Measurements from ENCODE around the gene EPM2AIP1. TPM values are rescaled to one million over a fixed set of nuclear protein-coding genes. Genes with fewer than 3 reads are reported as not detected.
"Not testable (repeated sequence)": the region's sequence is repeated elsewhere in the genome, so short reads cannot be mapped to it uniquely, and the experiment has no call there.

Gene EPM2AIP1
- polyA plus RNA-seq (ENCODE audit: insufficient read length in 3 of 3), result 10 to 100 TPM; 43.5 to 57.6 (median 57.2) TPM

DNA sequence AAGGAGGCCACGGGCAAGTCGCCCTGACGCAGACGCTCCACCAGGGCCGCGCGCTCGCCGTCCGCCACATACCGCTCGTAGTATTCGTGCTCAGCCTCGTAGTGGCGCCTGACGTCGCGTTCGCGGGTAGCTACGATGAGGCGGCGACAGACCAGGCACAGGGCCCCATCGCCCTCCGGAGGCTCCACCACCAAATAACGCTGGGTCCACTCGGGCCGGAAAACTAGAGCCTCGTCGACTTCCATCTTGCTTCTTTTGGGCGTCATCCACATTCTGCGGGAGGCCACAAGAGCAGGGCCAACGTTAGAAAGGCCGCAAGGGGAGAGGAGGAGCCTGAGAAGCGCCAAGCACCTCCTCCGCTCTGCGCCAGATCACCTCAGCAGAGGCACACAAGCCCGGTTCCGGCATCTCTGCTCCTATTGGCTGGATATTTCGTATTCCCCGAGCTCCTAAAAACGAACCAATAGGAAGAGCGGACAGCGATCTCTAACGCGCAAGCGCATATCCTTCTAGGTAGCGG, at the start of gene EPM2AIP1:
Gene EPM2AIP1, minus strand, starts transcription at position 326 of the 520 bp plus-strand sequence. Its CDS starts 54 bp downstream, at position 272.
- no peak for DNase-seq (ENCODE audit: low read depth in 3 of 3, low spot score in 2 of 3)

DNA sequence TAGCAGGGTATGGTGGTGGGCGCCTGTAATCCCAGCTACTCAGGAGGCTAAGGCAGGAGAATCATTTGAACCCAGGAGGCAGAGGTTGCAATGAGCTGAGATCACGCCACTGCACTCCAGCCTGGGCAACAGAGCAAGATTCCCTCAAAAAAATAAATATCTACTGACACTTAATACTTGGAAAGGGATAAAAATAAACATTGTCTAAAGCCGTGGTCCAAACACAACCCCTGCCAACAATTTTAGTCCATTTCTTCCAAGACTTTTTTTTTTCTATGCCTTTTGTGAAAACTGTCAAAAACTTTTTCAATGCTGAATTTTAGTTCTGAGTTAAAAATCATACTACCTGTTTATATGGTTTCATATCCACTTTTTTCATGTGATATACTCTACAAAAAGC, 49.8 kb upstream of the EPM2AIP1 start:
- not testable (repeated sequence) for DNase-seq (ENCODE audit: low read depth in 3 of 3, low spot score in 2 of 3)

DNA sequence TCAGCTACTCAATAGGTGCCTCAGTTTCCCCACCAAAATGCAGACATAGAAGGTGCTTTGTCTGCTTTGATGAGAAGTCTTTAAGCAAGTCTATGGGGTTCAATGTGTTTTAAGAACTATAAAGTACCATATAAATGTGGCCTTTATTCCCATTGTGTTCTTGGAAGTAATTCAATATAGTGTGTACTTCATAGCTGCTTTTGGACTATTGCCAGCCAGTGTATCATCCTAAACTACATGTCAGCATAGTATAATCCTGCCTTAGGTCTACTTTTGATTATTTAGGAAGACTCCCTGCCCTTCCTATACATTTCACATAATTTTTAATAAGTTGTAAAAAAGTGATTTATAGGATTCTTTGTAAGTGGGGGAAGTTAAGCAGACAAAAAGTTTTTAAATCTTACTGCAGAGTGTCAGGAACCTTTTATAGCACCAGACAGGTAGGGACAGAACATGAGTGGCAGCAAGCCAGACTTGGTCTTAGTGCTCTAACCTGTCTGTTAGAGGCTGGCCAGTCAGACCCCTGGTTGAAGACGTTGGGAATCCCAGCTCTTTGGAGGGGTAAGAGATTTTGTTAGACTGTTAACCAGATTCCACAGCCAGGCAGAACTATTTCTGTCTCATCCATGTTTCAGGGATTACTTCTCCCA, 48.7 kb upstream of the EPM2AIP1 start:
- no peak for DNase-seq (ENCODE audit: low read depth in 3 of 3, low spot score in 2 of 3)

DNA sequence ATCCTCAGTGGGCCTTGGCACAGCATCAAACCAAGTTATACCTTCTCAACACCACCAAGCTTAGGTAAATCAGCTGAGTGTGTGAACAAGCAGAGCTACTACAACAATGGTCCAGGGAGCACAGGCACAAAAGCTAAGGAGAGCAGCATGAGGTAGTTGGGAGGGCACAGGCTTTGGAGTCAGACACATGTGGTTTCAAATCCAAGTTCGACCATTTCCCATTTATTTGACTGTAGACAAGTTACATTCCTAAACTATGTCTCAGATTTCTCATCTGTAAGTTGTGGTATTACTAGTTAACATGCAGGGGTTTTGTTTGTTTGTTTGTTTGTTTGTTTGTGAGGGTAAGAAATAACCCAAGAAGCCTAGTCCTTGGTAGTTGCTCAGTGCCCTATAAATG, 47.3 kb upstream of the EPM2AIP1 start:
- no peak for DNase-seq (ENCODE audit: low read depth in 3 of 3, low spot score in 2 of 3)

DNA sequence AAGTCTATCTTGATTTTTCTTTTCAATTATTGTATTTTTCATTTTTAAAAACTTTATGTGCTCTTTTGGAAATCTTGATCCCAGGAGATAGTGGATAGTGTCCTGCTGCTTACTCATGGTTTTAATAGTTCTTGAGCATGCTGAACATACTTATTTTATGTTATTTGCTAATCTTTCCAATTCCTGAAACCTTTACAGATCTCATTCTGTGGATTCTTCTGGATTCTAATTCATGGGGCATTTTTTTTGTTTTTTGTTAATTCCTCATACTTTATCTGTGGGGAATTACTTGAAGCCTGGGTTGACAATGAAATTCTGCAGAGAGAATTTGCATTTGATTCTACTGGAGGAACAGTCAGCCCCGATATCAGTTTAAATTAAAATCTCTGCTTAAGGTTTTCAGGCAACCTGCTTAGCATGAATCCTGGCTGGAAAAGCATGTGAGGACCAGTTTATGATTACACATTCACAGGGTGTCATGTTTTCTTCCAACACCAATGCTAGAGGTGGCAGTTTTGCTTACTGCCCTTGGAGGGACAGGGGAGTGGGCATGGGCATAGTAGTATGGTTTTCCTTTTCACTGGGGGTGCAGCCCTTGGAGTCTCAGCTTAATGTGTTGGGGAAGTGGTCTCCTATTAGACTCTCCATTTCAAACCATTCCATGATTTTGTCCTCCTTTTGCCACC, 46.4 kb upstream of the EPM2AIP1 start:
- DNase-seq (ENCODE audit: low read depth in 3 of 3, low spot score in 2 of 3), result no peak

DNA sequence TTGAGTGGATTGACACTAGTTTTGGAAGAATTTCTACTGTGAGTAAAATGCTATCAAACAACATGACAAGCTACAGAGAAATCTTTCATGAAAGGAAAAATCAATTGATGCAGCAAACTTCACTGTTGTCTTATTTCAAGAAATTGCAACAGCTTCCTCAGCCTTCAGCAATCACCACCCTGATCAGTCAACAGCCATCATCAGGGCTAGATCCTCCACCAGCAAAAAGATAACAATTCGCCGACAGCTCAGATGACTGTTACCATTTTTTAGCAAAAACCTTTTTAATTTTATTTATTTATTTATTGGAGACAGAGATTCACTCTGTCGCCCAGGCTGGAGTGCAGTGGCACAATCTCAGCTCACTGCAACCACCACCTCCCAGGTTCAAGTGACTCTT, 44.4 kb upstream of the EPM2AIP1 start:
- DNase-seq (ENCODE audit: low read depth in 3 of 3, low spot score in 2 of 3), result no peak

DNA sequence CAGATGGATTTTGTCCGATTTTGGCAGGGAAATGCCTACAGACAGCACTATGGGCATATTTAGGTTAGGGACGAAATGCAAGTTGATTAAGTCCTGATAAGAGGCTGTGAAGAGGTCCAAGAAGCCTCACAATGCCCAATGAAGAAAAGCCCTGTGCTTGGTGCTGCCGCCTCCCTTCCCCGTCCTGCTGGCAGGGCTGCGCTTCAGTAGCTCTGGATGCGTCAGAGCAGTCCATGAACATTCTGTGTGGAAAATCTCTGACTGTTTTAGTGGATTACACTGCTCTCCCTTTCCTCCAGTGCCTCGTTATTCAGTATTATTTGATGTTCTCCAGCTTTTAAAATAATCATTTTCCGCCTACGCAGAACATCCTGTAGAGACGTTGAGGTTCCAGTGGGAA, 40.0 kb upstream of the EPM2AIP1 start:
- no peak for DNase-seq (ENCODE audit: low read depth in 3 of 3, low spot score in 2 of 3)

DNA sequence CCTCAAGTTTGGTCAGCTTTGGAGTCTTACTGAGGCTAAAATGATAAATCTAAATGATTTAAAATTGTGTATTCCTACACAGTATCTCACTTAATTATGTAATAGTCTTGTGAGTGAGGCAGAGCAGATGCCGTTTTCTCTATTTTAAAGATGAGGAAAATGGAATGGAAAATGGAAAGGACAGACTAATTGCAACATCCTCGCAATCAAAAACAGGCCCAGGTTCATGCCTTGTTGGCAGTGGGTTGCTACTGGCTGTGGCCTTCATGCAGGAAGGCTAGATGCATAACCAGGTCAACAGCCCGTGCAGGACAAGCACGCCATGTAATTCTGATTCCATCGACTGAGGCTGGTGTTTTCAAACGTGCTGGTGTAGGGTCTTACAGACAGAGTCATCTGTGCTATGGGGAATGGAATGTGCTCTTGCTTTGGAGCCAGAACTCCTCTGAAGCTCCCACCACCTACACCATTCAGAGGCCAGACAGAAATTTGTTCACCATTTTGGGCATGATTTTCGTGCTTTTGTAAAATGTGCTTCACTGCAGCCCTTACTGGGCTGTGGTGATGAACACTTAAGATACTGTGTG, 38.3 kb upstream of the EPM2AIP1 start:
- DNase-seq (ENCODE audit: low read depth in 3 of 3, low spot score in 2 of 3), result no peak

DNA sequence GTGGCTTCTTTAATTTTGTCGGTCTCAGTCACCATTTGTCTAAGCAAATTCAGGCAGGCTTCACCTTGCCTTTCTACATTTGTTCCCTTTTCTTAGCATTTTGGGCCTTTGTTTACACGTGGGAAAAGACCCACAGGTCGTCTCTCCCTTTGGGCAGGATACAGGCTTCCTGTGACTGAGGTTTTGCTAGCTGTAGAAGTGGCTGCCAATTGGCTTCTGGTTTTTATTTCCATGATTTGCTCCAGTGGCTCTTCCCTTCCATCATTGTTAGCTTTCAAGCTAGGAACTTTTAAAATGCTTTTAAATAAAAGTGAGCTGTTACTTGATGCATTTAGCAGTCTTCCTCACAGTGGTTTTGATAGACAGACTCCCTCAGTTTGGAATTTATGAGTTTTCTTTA, 37.7 kb upstream of the EPM2AIP1 start:
- DNase-seq (ENCODE audit: low read depth in 3 of 3, low spot score in 2 of 3), result no peak

DNA sequence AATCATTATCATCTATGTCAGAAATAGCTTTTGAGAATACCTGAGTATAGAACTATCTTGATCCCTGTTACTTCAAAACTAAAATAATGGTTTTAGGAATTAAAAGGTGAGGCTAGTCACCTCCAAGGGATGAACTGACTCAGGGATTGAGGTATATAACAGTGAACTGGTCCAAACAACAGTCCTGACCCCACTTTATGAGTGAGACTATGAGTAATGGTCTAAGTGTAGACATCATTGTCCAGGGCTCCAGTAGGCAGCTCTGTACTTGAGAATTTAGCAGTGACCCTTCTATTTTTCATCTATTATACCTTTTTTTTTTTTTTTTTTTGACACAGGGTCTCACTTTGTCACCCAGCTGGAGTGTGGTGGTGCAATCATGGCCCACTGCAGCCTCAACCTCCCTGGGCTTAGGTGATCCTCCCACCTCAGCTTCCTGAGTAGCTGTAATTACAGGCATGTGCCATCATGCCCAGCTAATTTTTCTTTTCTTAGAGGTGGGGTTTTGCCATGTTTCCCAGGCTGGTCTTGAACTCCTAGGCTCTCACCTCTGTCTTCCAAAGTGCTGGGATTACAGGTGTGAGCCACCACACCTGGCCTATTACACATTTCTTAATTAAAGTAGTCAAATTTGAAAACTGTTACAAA, 36.7 kb upstream of the EPM2AIP1 start:
- no peak for DNase-seq (ENCODE audit: low read depth in 3 of 3, low spot score in 2 of 3)

DNA sequence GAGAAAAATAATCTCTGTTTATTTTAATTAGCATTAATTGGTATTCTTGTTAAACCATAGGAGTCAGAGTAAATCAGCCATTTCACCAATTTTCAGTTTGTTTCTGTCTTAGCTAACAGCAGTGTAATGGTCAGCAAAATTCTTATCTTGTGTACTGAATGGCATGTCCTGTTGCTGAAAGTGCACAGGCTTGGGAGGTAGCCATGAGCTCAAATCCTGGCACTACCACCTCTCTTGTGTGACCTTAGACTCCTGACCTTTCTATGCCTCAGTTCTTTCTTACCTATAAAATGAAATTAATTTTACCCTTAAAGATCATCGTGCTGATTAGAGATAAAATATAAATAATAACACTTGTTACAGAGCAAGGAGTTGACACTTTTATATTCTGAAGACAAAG, 36.2 kb upstream of the EPM2AIP1 start:
- DNase-seq (ENCODE audit: low read depth in 3 of 3, low spot score in 2 of 3), result no peak

DNA sequence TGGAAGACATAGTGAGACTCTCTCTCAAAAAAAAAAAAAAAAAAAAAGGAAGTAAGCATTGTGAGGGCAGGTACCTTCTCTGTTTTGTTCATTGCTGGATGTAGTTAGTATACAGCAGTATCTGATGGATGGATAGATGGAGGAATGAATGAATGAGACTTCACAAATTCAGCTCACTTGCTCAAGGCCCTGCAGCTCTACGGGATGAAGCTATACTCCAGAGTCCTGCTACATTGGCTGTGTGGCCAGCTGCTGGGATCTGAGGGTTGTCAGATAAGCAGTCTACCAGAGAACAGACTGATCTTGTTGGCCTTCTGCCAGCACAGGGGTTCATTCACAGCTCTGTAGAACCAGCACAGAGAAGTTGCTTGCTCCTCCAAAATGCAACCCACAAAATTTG, 35.4 kb upstream of the EPM2AIP1 start:
- no peak for DNase-seq (ENCODE audit: low read depth in 3 of 3, low spot score in 2 of 3)

DNA sequence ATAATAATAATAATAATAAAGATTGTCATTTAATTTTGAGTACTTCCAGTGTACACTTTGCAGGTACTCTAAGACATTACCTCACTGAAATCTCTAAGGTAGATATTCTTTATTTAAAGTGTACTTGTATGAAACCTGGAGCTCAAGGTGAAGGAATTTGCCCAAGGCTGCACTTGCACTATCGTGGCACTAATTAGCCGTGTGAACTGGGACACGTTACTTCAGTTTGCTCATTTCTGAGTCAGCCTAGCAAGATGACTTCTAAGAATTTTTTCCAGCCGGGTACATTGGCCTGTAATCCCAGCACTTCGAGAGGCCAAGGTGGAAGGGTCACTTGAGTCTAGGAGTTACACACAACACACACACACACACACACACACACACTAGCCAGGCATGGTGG, 33.9 kb upstream of the EPM2AIP1 start:
- no peak for DNase-seq (ENCODE audit: low read depth in 3 of 3, low spot score in 2 of 3)

DNA sequence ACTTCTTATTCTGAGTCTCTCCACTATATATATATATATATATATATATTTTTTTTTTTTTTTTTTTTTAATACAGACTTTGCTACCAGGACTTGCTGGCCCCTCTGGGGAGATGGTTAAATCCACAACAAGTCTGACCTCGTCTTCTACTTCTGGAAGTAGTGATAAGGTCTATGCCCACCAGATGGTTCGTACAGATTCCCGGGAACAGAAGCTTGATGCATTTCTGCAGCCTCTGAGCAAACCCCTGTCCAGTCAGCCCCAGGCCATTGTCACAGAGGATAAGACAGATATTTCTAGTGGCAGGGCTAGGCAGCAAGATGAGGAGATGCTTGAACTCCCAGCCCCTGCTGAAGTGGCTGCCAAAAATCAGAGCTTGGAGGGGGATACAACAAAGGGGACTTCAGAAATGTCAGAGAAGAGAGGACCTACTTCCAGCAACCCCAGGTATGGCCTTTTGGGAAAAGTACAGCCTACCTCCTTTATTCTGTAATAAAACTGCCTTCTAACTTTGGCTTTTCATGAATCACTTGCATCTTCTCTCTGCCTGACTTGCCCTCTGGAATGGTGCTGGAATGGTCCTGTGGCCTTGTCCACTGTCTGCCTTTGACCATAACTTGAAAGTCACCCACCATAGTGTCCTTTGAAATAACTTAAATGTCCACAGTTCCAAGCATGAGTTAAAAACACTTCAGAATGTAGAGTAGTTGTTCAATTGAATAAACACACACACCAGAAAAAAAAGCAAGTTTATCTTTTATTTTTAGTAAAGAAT, 32.8 kb upstream of the EPM2AIP1 start:
- no peak for DNase-seq (ENCODE audit: low read depth in 3 of 3, low spot score in 2 of 3)

DNA sequence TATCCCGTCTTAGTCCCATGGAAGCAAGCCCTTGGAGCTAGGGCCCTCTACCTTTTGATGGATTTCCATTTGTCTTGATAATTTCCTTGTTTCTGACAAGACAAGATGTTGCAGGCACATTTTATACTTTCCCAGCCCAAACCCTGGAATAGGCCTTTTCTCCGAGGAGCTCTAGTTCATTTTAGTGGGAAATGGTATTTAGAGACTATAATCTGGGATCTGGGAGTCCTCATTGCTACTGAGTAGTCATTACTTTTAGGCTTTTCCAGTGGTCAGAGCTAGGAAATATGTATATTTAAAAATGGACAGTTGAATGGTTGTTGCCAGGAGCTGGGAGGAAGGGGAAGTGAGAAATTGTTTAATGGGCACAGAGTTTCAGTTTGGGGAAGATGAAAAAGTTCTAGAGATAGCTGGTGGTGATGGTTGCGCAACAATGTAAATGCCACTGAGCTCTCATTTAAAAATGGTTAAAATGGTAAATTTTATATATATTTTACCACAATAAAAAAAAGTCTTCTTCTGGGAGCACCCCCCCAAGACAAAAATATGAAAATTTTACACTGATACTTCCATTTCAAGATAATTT, 32.0 kb upstream of the EPM2AIP1 start:
- no peak for DNase-seq (ENCODE audit: low read depth in 3 of 3, low spot score in 2 of 3)

DNA sequence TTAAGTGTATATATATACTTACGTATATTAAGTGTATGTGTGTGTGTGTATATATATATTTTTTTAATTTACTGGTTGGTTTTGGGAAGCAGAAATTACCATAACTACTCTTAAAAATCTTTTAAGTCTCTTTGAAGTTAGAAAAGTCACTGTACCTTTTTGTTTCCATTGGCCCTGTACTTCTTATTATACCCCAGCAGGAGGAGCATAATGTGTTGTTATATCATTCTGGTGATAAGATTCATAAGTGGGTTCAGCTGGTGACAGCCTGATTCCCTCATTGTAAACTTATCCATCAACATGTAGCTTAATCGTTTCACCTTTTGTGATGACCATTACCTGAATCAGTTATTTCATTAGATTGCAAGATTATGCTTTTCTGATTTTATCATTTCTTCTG, 31.2 kb upstream of the EPM2AIP1 start:
- DNase-seq (ENCODE audit: low read depth in 3 of 3, low spot score in 2 of 3), result no peak

DNA sequence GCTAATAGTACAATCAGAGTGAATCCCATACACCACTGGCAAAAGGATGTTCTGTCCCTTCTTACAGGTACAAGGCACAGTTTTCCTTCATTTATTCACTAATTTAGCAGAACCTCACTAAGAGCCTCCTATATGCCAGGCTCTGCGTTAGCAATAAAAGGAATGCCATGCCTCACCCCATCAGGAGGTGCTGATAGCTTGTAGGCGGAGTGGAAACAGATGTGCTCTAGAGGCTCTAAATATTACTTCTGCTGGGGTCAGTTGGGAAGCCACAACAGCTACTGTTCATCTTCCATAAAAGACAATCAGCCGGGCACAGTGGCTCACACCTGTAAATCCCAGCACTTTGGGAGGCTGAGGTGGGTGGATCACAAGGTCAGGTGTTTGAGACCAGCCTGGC, 24.8 kb upstream of the EPM2AIP1 start:
- no peak for DNase-seq (ENCODE audit: low read depth in 3 of 3, low spot score in 2 of 3)

DNA sequence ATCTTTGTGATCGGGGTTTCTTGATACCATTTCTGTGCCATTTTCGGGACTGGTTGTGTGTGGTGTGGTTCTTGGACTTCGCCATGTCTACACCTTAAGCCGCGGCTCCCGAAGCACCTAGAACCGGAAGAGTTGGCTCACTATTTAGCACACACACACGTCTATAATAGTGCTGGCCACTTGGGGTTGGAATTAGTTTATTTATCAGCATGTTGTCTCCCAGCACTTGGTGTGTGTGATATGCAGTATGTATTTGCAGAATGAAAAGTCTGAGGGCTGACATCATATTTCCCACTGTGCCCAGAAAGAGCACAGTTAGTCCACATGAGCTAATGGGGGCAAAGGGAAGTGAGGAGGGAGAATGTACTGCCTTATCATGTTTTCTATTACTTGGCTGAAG, 24.0 kb upstream of the EPM2AIP1 start:
- DNase-seq (ENCODE audit: low read depth in 3 of 3, low spot score in 2 of 3), result no peak

DNA sequence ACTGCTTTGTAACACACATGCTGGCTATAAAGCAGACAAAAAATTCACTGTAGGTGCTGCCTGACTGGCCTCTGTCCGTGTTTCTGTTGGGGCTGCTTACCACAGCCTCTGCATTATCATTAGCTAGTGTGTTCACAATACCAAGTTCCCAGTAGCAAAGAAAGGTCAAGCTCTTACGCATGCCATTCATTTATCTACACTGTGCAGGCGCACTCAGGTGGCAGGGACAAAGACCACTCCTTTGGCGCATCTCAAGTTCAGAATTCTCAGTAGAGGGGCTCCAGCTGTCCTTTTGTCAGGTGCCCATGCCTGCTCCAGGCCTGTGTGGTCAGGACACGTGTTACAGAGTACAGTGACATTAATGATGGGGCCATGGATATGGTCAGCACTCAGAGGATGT, 22.7 kb upstream of the EPM2AIP1 start:
- no peak for DNase-seq (ENCODE audit: low read depth in 3 of 3, low spot score in 2 of 3)

DNA sequence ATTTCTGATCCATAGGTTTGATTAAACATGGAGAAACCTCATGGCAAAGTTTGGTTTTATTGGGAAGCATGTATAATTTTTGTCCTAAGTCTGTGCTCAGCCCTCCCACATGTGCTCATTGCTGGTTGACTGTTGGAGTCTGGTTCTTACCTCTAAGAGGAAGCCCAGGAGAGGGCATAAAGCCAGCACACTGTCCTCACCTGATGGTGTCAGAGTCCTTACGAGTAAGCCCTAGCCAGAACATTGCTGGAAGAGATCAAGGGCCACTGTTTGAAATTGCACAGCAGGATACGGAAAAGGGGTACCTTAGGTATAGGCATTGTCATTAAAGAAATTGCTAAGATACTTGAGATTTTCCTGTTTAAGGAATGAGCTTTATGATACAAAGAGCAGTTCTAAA, 21.7 kb upstream of the EPM2AIP1 start:
- no peak for DNase-seq (ENCODE audit: low read depth in 3 of 3, low spot score in 2 of 3)
